Measurements from ENCODE around the gene TUBB4B. TPM values are rescaled to one million over a fixed set of nuclear protein-coding genes. Genes with fewer than 3 reads are reported as not detected.

The TUBB4B gene
- total RNA-seq, 1 donor from 2014 or later = 245 TPM

- Mint-ChIP-seq H3K27me3 (no peaks in the 10 kb centered on the region), H3K4me1 (ENCODE audit: low read depth) (no peaks in the 10 kb centered on the region), H3K4me3 (ENCODE audit: low read depth) (no peak overlapping the region), H3K36me3 (ENCODE audit: insufficient read depth) (peaks cover 20% of the 10 kb centered on the region), H3K27ac (no peak overlapping the region), H3K9me3 (ENCODE audit: low read depth) (no peaks in the 10 kb centered on the region)
- no peak for DNase-seq (ENCODE audit: low spot score, unreplicated experiment)
- TF ChIP-seq CTCF (IDR thresholded peaks at IDR 0.05; ENCODE audit: unreplicated experiment) = no peak
Observed at GRCh38 chr9:137266162-137266527, 25.1 kb downstream of the TUBB4B start.

GRCh38 chr9:137266585-137267453, 25.7 kb downstream of the TUBB4B start:
- H3K36me3 Mint-ChIP-seq (ENCODE audit: insufficient read depth) = peaks cover 19% of the 10 kb centered on the region
- H3K4me3 Mint-ChIP-seq (ENCODE audit: low read depth) = no peak overlapping the region
- no peaks in the 10 kb centered on the region for H3K4me1 Mint-ChIP-seq (ENCODE audit: low read depth)
- no peaks in the 10 kb centered on the region for H3K27me3 Mint-ChIP-seq
- no peak for DNase-seq (ENCODE audit: low spot score, unreplicated experiment)
- no peak overlapping the region for H3K27ac Mint-ChIP-seq
- H3K9me3 Mint-ChIP-seq (ENCODE audit: low read depth) = no peaks in the 10 kb centered on the region
- TF ChIP-seq CTCF (IDR thresholded peaks at IDR 0.05; ENCODE audit: unreplicated experiment) = no peak

GRCh38 chr9:137267933-137268355, 26.9 kb downstream of the TUBB4B start:
- Mint-ChIP-seq H3K4me1 (ENCODE audit: low read depth) (no peaks in the 10 kb centered on the region), H3K4me3 (ENCODE audit: low read depth) (no peak overlapping the region), H3K36me3 (ENCODE audit: insufficient read depth) (peaks cover 18% of the 10 kb centered on the region), H3K27ac (no peak overlapping the region), H3K27me3 (no peaks in the 10 kb centered on the region), H3K9me3 (ENCODE audit: low read depth) (no peaks in the 10 kb centered on the region)
- no peak for DNase-seq (ENCODE audit: low spot score, unreplicated experiment)
- TF ChIP-seq CTCF (IDR thresholded peaks at IDR 0.05; ENCODE audit: unreplicated experiment) = no peak

DNA sequence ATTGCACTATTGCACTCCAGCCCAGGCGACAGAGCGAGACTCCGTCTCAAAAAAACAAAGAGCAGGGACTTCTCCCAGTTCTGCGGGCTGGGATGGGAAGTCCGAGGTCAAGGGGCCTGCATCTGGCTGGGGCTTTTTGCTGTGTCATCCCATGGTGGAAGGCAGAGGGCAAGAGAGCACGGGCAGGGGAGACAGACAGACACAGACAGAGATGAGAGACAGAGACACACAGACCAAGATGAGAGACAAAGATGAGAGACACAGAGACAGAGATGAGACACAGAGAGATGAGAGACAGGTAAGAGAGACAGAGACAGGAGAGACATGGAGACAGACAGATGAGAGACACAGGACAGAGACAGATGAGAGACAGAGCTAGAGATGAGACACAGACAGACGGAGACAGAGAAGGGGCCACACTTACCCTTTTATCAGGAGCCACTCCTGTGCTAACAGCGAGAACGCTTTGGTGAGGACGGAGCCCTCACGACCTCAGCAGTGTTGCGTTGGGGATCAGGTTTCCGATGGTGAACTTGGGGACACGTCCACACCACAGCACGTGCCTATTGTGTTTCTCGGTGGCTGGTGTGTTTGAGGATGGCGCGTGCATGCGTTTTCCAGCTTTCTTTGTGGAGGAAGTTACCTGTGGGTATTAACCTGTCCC, 27.6 kb downstream of the TUBB4B start:
- H3K27ac Mint-ChIP-seq = no peak overlapping the region
- peaks cover 18% of the 10 kb centered on the region for H3K36me3 Mint-ChIP-seq (ENCODE audit: insufficient read depth)

More for the DNA sequence above, 27.6 kb downstream of the TUBB4B start:
- no peaks in the 10 kb centered on the region for H3K4me1 Mint-ChIP-seq (ENCODE audit: low read depth)
- no peak for TF ChIP-seq CTCF (IDR thresholded peaks at IDR 0.05; ENCODE audit: unreplicated experiment)
- no peaks in the 10 kb centered on the region for H3K9me3 Mint-ChIP-seq (ENCODE audit: low read depth)
- DNase-seq (ENCODE audit: low spot score, unreplicated experiment) = no peak
- H3K27me3 Mint-ChIP-seq = no peaks in the 10 kb centered on the region
- H3K4me3 Mint-ChIP-seq (ENCODE audit: low read depth) = no peak overlapping the region
